Measurements from ENCODE around the gene CDH4. TPM values are rescaled to one million over a fixed set of nuclear protein-coding genes. Genes with fewer than 3 reads are reported as not detected.

The CDH4 gene
- total RNA-seq, 1 donor from 2014 or later: 0.23 TPM

DNA sequence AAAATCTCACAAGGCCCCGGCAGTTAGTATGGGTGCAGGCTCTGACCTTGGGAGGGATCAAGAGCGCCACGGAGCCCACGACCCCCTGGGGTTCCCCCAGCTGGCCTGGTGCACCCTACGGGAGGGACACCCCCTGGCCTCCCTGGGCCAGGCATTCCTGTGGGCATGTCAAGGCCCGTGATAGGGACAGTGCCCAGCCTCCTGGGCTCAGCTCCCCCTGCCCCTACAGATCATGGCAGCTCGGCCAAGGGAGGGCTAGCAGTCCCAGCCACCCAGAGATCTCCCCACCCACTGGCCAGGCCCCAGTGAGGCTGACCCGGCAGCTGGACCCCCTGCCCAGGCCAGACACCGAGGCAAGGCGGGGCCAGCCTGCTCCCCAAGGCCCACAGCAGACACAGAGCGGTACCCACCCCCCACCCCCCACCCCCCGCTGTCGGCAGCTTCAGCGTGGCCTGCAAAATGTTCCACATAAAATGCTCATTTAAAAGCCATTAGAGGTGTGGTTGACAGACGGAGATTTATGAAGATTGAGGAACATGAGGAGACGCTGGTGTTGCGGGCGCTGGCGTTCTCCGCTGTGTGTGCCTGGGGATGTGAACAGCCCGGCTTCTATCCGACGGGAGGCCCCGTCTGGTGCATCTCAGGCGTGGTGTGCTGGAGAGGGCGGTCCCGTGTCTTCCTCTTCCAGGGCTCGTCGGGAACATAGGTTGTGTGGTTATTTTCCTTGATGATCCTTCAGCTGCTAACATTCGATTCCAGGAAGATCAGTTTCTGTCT, 625.1 kb downstream of the CDH4 start:
- no peak for DNase-seq (ENCODE audit: low spot score)
- Mint-ChIP-seq H3K27me3 (ENCODE audit: unreplicated experiment) (peaks cover 5% of the 10 kb centered on the region), H3K4me3 (ENCODE audit: unreplicated experiment) (no peak overlapping the region), H3K36me3 (ENCODE audit: low read depth, unreplicated experiment) (no peaks in the 10 kb centered on the region), H3K27ac (ENCODE audit: unreplicated experiment) (no peak overlapping the region), H3K9me3 (ENCODE audit: unreplicated experiment) (no peaks in the 10 kb centered on the region), H3K4me1 (ENCODE audit: unreplicated experiment) (no peaks in the 10 kb centered on the region)
- TF ChIP-seq, protein P1, sequence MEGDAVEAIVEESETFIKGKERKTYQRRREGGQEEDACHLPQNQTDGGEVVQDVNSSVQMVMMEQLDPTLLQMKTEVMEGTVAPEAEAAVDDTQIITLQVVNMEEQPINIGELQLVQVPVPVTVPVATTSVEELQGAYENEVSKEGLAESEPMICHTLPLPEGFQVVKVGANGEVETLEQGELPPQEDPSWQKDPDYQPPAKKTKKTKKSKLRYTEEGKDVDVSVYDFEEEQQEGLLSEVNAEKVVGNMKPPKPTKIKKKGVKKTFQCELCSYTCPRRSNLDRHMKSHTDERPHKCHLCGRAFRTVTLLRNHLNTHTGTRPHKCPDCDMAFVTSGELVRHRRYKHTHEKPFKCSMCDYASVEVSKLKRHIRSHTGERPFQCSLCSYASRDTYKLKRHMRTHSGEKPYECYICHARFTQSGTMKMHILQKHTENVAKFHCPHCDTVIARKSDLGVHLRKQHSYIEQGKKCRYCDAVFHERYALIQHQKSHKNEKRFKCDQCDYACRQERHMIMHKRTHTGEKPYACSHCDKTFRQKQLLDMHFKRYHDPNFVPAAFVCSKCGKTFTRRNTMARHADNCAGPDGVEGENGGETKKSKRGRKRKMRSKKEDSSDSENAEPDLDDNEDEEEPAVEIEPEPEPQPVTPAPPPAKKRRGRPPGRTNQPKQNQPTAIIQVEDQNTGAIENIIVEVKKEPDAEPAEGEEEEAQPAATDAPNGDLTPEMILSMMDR (IDR thresholded peaks at IDR 0.05; ENCODE audit: unreplicated experiment): no peak

DNA sequence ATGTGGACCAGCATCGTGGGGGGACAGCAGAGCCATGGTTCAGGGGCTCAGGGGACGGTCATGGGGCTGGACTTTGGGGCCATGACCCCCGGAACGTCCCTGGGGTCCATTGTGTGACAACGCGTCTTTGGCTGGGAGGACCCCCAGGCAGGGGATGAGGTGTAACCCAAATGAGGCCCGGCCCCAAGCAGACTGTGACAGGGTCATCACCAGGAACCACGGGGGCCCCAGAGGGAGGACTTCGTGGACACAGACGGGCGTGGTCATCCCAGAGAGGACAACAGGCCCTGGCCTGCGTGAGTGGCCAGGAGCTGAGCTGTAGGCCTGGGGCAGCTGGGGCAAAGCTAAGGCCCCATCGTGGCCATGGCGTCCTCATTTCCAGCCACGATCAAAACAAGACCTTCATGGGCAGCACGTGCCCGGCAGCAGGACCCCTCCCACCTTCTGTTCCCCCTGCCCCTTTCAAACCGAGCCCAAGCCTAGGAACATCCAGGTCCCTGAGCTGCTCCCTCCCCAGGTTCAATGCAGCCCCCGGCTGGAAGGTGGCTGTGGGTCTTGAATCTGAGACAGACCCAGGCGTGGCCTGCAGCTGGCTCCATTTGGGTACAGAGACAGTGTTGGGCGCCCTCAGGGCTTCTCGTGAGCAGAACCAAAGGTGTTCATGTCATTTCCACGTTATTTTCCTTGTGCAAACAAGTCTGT, 625.9 kb downstream of the CDH4 start:
- H3K36me3 Mint-ChIP-seq (ENCODE audit: low read depth, unreplicated experiment): no peaks in the 10 kb centered on the region
- peaks cover 6% of the 10 kb centered on the region for H3K27me3 Mint-ChIP-seq (ENCODE audit: unreplicated experiment)
- H3K9me3 Mint-ChIP-seq (ENCODE audit: unreplicated experiment): no peaks in the 10 kb centered on the region
- no peak overlapping the region for H3K4me3 Mint-ChIP-seq (ENCODE audit: unreplicated experiment)
- no peaks in the 10 kb centered on the region for H3K4me1 Mint-ChIP-seq (ENCODE audit: unreplicated experiment)
- H3K27ac Mint-ChIP-seq (ENCODE audit: unreplicated experiment): no peak overlapping the region
- TF ChIP-seq, protein P1 (IDR thresholded peaks at IDR 0.05; ENCODE audit: unreplicated experiment): no peak
- no peak for DNase-seq (ENCODE audit: low spot score)

DNA sequence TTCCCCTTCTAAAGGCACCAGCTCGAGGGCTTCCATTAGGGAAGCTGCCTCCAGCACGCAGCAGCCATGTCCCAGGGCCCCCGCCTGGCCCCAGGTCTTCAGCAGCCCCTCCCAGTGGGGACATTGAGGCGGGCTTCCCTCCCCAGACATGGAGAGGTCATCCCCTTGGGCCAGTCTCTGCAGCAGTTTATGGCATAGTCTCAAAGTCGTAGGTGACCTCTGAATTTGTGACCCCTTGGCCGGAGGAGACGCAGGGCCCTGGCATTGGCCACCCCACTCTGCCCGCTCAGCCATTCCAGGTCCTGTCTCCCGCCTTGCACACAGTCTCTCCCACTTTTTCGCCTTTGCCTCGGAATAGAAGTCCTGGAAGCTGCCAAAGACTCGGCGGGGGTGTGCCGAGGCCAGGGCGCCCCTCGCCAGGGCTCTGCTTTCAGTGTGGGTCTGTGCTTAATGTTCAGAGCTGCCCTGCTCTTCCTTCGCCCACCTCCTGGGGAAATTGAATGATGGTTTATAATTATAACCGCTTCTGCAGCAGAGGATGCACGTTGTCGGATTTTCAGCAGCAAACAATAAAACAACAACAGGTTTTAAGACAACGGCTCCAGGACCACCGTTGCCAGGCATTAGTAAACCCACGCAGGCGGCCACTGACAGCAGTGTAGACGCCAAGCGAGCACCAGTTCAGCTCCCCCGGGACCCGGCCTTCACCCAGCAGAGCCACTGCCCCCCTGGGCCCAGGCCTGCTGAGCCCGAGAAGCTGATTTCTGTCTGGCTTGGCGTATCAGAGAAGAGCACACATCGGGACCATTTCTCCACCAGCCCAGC, 626.6 kb downstream of the CDH4 start:
- no peak overlapping the region for H3K4me3 Mint-ChIP-seq (ENCODE audit: unreplicated experiment)
- TF ChIP-seq, protein P1 (IDR thresholded peaks at IDR 0.05; ENCODE audit: unreplicated experiment): no peak
- no peaks in the 10 kb centered on the region for H3K4me1 Mint-ChIP-seq (ENCODE audit: unreplicated experiment)
- H3K36me3 Mint-ChIP-seq (ENCODE audit: low read depth, unreplicated experiment): no peaks in the 10 kb centered on the region
- peaks cover 6% of the 10 kb centered on the region for H3K27me3 Mint-ChIP-seq (ENCODE audit: unreplicated experiment)
- no peaks in the 10 kb centered on the region for H3K9me3 Mint-ChIP-seq (ENCODE audit: unreplicated experiment)
- DNase-seq (ENCODE audit: low spot score): no peak
- H3K27ac Mint-ChIP-seq (ENCODE audit: unreplicated experiment): no peak overlapping the region

DNA sequence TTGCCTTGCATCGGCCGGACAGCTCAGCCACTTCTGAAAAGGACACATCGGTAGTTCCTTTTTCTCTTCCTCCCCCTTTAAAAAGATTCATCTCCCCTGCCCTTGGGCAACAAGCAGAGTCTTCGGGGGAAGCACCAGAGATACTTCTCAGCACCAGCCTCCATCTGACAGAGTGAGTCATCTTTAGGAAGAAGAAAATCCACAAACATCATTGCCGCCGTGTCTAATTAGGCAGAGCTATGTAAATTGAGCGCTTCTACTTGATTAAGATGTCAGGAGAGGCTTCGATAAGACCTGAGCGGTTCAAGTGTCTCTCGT, 627.2 kb downstream of the CDH4 start:
- no peaks in the 10 kb centered on the region for H3K4me1 Mint-ChIP-seq (ENCODE audit: unreplicated experiment)
- no peaks in the 10 kb centered on the region for H3K36me3 Mint-ChIP-seq (ENCODE audit: low read depth, unreplicated experiment)
- TF ChIP-seq, protein P1 (IDR thresholded peaks at IDR 0.05; ENCODE audit: unreplicated experiment): no peak
- no peak overlapping the region for H3K27ac Mint-ChIP-seq (ENCODE audit: unreplicated experiment)
- DNase-seq (ENCODE audit: low spot score): no peak
- no peak overlapping the region for H3K4me3 Mint-ChIP-seq (ENCODE audit: unreplicated experiment)
- H3K27me3 Mint-ChIP-seq (ENCODE audit: unreplicated experiment): peaks cover 6% of the 10 kb centered on the region
- no peaks in the 10 kb centered on the region for H3K9me3 Mint-ChIP-seq (ENCODE audit: unreplicated experiment)

All from endothelial cell (in vitro differentiated cells).